ENCODE data around the gene MORC1.
A peak's percentile ranks its signal among the peaks of the same experiment; 100 is the strongest.

Gene MORC1

GRCh38 chr3:109023656-109024254, 94.2 kb downstream of the MORC1 start:
- no peak overlapping the region for H2AFZ ChIP-seq (ENCODE audit: low read depth, low read length)
- no peak overlapping the region for H3K9ac ChIP-seq (ENCODE audit: low read depth, low read length)
- TF ChIP-seq CTCF (IDR thresholded peaks at IDR 0.05; ENCODE audit: borderline replicate concordance, extremely low read depth, low read length, poor library complexity, severe bottlenecking) = peak; percentile 87
- TF ChIP-seq EZH2 (IDR thresholded peaks at IDR 0.05; ENCODE audit: borderline replicate concordance, low read depth, low read length, severe bottlenecking) = no peak
- H3K27ac ChIP-seq (ENCODE audit: low read length) = no peak overlapping the region
- H4K20me1 ChIP-seq (ENCODE audit: insufficient read depth, low read length) = no peaks in the 10 kb centered on the region
- H3K4me2 ChIP-seq (ENCODE audit: insufficient read depth, low read length) = no peak overlapping the region
- DNase-seq = peak; percentile 52
- H3K9me3 ChIP-seq (ENCODE audit: insufficient read depth, low read length, severe bottlenecking) = no peaks in the 10 kb centered on the region
- H3K4me3 ChIP-seq (ENCODE audit: low read depth in 1 of 2, low read length in 2 of 2) = no peak overlapping the region
- peak; percentile 78 for ATAC-seq (ENCODE audit: insufficient read depth, low read depth)
- H3K27me3 ChIP-seq (ENCODE audit: insufficient read depth, low read length, poor library complexity) = no peaks in the 10 kb centered on the region
- H3K36me3 ChIP-seq (ENCODE audit: insufficient read depth, low read length) = no peaks in the 10 kb centered on the region
- no peaks in the 10 kb centered on the region for H3K79me2 ChIP-seq (ENCODE audit: insufficient read depth, low read length)
- no peaks in the 10 kb centered on the region for H3K4me1 ChIP-seq (ENCODE audit: insufficient read depth, low read length)

GRCh38 chr3:109023167-109023566, 94.8 kb downstream of the MORC1 start:
- Histone ChIP-seq H3K79me2 (ENCODE audit: insufficient read depth, low read length) (no peaks in the 10 kb centered on the region), H3K27me3 (ENCODE audit: insufficient read depth, low read length, poor library complexity) (no peaks in the 10 kb centered on the region), H3K9me3 (ENCODE audit: insufficient read depth, low read length, severe bottlenecking) (no peaks in the 10 kb centered on the region), H2AFZ (ENCODE audit: low read depth, low read length) (no peak overlapping the region), H4K20me1 (ENCODE audit: insufficient read depth, low read length) (no peaks in the 10 kb centered on the region), H3K27ac (ENCODE audit: low read length) (no peak overlapping the region), H3K9ac (ENCODE audit: low read depth, low read length) (no peak overlapping the region), H3K36me3 (ENCODE audit: insufficient read depth, low read length) (no peaks in the 10 kb centered on the region), H3K4me2 (ENCODE audit: insufficient read depth, low read length) (no peak overlapping the region), H3K4me1 (ENCODE audit: insufficient read depth, low read length) (no peaks in the 10 kb centered on the region), H3K4me3 (ENCODE audit: low read depth in 1 of 2, low read length in 2 of 2) (no peak overlapping the region)
- ATAC-seq (ENCODE audit: insufficient read depth, low read depth) (no peak), DNase-seq (no peak)
- no peak for TF ChIP-seq EZH2 (IDR thresholded peaks at IDR 0.05; ENCODE audit: borderline replicate concordance, low read depth, low read length, severe bottlenecking)
- no peak for TF ChIP-seq CTCF (IDR thresholded peaks at IDR 0.05; ENCODE audit: borderline replicate concordance, extremely low read depth, low read length, poor library complexity, severe bottlenecking)

- H3K4me3 ChIP-seq (ENCODE audit: low read depth in 1 of 2, low read length in 2 of 2) = no peak overlapping the region
- ATAC-seq (ENCODE audit: insufficient read depth, low read depth) (no peak), DNase-seq (no peak)
- TF ChIP-seq CTCF (IDR thresholded peaks at IDR 0.05; ENCODE audit: borderline replicate concordance, extremely low read depth, low read length, poor library complexity, severe bottlenecking) (no peak), EZH2 (IDR thresholded peaks at IDR 0.05; ENCODE audit: borderline replicate concordance, low read depth, low read length, severe bottlenecking) (no peak)
- H3K4me2 ChIP-seq (ENCODE audit: insufficient read depth, low read length) = no peak overlapping the region
- H3K36me3 ChIP-seq (ENCODE audit: insufficient read depth, low read length) = no peaks in the 10 kb centered on the region
- no peak overlapping the region for H2AFZ ChIP-seq (ENCODE audit: low read depth, low read length)
- H3K27me3 ChIP-seq (ENCODE audit: insufficient read depth, low read length, poor library complexity) = no peaks in the 10 kb centered on the region
- no peaks in the 10 kb centered on the region for H3K9me3 ChIP-seq (ENCODE audit: insufficient read depth, low read length, severe bottlenecking)
- no peaks in the 10 kb centered on the region for H3K4me1 ChIP-seq (ENCODE audit: insufficient read depth, low read length)
- H3K9ac ChIP-seq (ENCODE audit: low read depth, low read length) = no peak overlapping the region
- no peaks in the 10 kb centered on the region for H3K79me2 ChIP-seq (ENCODE audit: insufficient read depth, low read length)
- H3K27ac ChIP-seq (ENCODE audit: low read length) = no peak overlapping the region
- H4K20me1 ChIP-seq (ENCODE audit: insufficient read depth, low read length) = no peaks in the 10 kb centered on the region
These were observed 96.4 kb downstream of the MORC1 start for GRCh38 chr3:109021556-109021955.

All from DND-41 (cell line).